RWPE1 (cell line): ENCODE measurements around the gene KIF16B.

ENCODE experiments used
- CTCF ChIA-PET: fragments of 350-600 bp; sonication (Branson Sonifier 250); formaldehyde crosslinking; extraction: SDS; loops from one replicate; lab custom pipeline; 2021; lab: Yijun Ruan, JAX
- POLR2A ChIA-PET: fragments of 400-600 bp; formaldehyde crosslinking; extraction: SDS; loops from one replicate; lab custom pipeline; 2020; ENCODE audit warnings: antibody characterized with exemption; ENCODE audit not compliant: low non-redundant PET; lab: Yijun Ruan, JAX
- DNase-seq: peaks from one replicate; pipeline ENCODE4 v3.0.0; 2012; ENCODE audit warnings: low spot score
- H3K27ac ChIP-seq: fragments of 450-650 bp; 2 replicates; pipeline ENCODE4 v1.5.1; 2017
- CTCF ChIP-seq: fragments of 450-650 bp; conservative IDR thresholded peaks from 2 replicates; pipeline ENCODE4 v1.5.1; 2017; ENCODE audit warnings: low read depth, mild to moderate bottlenecking

The KIF16B gene

GRCh38 chr20:16381444-16381843 is 191.8 kb downstream of the KIF16B start:
- CTCF ChIA-PET, result no interaction called here
- POLR2A ChIA-PET, result no interaction called here
- no peak overlapping the region for H3K27ac ChIP-seq
- no peak for TF ChIP-seq CTCF
- DNase-seq, result no peak

GRCh38 chr20:16378712-16379370 is 194.4 kb downstream of the KIF16B start:
- no peak for DNase-seq
- POLR2A ChIA-PET, result no interaction called here

GRCh38 chr20:16378122-16378521 is 195.1 kb downstream of the KIF16B start:
- TF ChIP-seq CTCF, result no peak
- no peak for DNase-seq
- H3K27ac ChIP-seq, result no peak overlapping the region
- CTCF ChIA-PET, result no interaction called here
- POLR2A ChIA-PET, result no interaction called here

More at GRCh38 chr20:16378712-16379370, 194.4 kb downstream of the KIF16B start:
- CTCF ChIA-PET, result no interaction called here
- H3K27ac ChIP-seq, result no peak overlapping the region
- TF ChIP-seq CTCF, result no peak

DNA sequence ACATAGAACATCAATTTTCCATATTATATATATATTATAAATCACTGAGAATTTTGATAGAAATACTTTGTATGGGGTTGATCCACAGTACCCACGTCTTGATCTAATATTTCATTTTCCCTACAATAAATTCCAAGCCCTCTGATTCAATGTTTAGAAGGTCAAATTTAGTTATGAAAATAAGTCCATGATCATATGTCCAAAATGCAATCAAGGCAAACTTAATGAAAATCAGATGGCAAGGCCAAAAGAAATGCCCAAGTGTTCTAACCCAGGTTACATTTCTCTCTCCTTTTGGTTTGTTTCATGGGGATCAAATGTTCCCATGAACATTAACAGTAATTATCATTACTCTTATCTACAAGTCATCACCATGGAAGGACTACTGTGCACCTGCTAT is 203.8 kb downstream of the KIF16B start:
- ChIA-PET POLR2A (no interaction called here), CTCF (no interaction called here)
- TF ChIP-seq CTCF, result no peak
- DNase-seq, result no peak
- no peak overlapping the region for H3K27ac ChIP-seq

DNA sequence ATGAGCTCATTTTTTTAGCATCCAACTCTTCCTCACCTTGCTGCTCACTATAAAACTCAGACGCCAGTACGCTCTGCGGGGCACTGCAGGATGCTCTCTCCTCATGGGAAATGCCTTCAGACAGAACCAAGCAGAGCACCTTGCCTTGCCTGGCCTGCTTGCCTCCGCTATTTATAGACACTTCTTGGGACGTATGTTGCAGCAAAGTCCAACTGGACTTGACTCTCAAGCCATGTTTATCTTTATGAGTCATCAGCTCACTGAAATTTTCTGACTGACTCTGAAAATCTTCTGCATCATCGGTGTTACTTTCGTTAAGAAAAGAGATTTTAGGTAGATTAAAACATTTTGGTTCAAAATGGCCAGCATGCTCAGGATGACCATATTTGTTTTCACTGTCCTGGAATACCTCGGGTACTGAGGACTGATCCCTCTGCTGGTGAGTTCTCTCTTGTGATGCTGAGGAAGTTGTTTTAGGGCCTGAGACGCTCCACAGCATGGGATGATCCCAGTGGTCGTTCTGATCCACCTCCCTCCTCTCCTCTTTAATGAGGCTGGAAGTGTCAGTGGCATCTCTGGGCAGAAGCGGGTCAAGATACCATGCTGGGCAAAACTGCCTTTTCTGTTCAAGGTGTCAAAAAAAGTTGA is 204.5 kb downstream of the KIF16B start:
- CTCF ChIA-PET, result no interaction called here
- TF ChIP-seq CTCF, result no peak
- POLR2A ChIA-PET, result no interaction called here
- no peak for DNase-seq
- H3K27ac ChIP-seq, result no peak overlapping the region

GRCh38 chr20:16367948-16368560 is 205.2 kb downstream of the KIF16B start:
- ChIA-PET POLR2A (no interaction called here), CTCF (no interaction called here)
- DNase-seq, result no peak
- H3K27ac ChIP-seq, result no peak overlapping the region
- TF ChIP-seq CTCF, result no peak
